ENCODE results near the gene ALKBH8.

DNA sequence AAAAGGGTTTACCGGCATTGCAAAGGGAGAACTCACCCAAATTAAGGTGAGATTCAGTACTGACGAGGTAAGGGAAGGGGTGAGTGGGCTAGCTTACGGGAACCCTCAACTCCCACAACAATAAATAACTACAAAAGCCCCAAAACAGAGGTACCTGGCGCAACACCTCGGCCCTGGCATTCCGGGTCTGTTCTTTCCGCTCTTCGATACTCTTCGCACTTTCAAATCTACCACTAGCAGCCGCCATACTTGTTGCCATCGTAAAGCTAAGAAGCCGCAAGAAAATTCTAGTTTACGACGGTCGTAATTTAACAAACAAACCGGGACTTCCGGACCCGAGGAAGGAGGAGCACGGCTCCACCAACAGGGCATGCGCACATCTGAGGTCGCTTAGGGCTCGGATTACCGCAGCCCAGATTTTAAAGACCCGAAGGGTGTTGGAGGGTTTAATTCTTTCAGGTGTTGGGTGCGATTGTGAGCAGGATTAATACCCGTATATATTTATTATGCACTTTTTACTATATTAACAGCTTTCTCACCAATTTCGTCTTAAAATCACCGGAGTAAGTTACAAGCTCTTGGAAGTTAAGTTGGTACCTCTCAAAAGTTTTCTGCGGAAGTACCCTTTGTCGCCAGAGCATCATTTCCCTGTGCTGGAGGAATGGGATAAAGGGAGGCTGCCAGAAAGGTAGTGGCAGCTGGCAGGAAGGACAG is 107.8 kb downstream of the ALKBH8 start, which contains the start of gene CWF19L2:
- peak in 1 of 3 experiments; percentile 6 for TF ChIP-seq CTCF (IDR thresholded peaks at IDR 0.05)
- TF ChIP-seq POLR2A (IDR thresholded peaks at IDR 0.05), result peak; percentile 4
